HepG2 (cell line): Measurements from ENCODE around the gene GRB2. TPM values are rescaled to one million over a fixed set of nuclear protein-coding genes. Genes with fewer than 3 reads are reported as not detected.

Experiments
- ELF4 ChIP-seq: sonication (generic); formaldehyde crosslinking; IDR thresholded peaks from 2 replicates; pipeline ENCODE4 v1.5.0; 2020; ENCODE audit warnings: missing genetic modification reagents, mild to moderate bottlenecking, moderate library complexity, borderline replicate concordance
- GABPA ChIP-seq, 2 experiments: IDR thresholded peaks; 2 replicates each; pipeline ENCODE4 v1.6.1; 2011 to 2016; ENCODE audit warnings: low read depth in 2 of 2, low read length in 1 of 2, missing biosample characterization in 1 of 2, missing genetic modification characterization in 1 of 2
- HDAC2 ChIP-seq: sonication (generic); formaldehyde crosslinking; IDR thresholded peaks from 2 replicates; pipeline ENCODE4 v1.4.0; 2020; ENCODE audit warnings: missing genetic modification reagents
- MEIS1 ChIP-seq: sonication (generic); formaldehyde crosslinking; IDR thresholded peaks from 2 replicates; pipeline ENCODE4 v1.9.0; 2021; ENCODE audit warnings: mild to moderate bottlenecking, missing genetic modification reagents, moderate library complexity, borderline replicate concordance
- PATZ1 ChIP-seq: sonication (generic); formaldehyde crosslinking; IDR thresholded peaks from 2 replicates; pipeline ENCODE4 v1.4.0; 2020; ENCODE audit warnings: missing genetic modification reagents
- RXRA ChIP-seq: sonication (generic); formaldehyde crosslinking; IDR thresholded peaks from 2 replicates; pipeline ENCODE4 v1.5.1; 2020; ENCODE audit warnings: missing genetic modification reagents
- SAP130 ChIP-seq: IDR thresholded peaks from 2 replicates; pipeline ENCODE4 v1.6.1; 2016; ENCODE audit warnings: low read depth
- SKI ChIP-seq: fragments of 450-650 bp; IDR thresholded peaks from one replicate; pipeline ENCODE4 v1.6.1; 2018; ENCODE audit warnings: mild to moderate bottlenecking; ENCODE audit not compliant: partially characterized antibody
- SP5 ChIP-seq: IDR thresholded peaks from 2 replicates; pipeline ENCODE4 v1.6.1; 2016; ENCODE audit warnings: low read depth, borderline replicate concordance
- ZBTB26 ChIP-seq: IDR thresholded peaks from 2 replicates; pipeline ENCODE4 v1.6.1; 2016; ENCODE audit warnings: missing compliant biosample characterization, missing genetic modification reagents, borderline replicate concordance
- ZBTB7B ChIP-seq: sonication (generic); formaldehyde crosslinking; IDR thresholded peaks from 2 replicates; pipeline ENCODE4 v1.4.0; 2020; ENCODE audit warnings: missing genetic modification reagents
- ZNF225 ChIP-seq: sonication (generic); formaldehyde crosslinking; IDR thresholded peaks from 2 replicates; pipeline ENCODE4 v1.4.0; 2020; ENCODE audit warnings: mild to moderate bottlenecking, missing genetic modification reagents
- ZNF546 ChIP-seq: sonication (generic); formaldehyde crosslinking; conservative IDR thresholded peaks from 2 replicates; pipeline ENCODE4 v1.8.1; 2023; ENCODE audit warnings: mild to moderate bottlenecking, missing genetic modification reagents
- ZNF549 ChIP-seq: sonication (generic); formaldehyde crosslinking; IDR thresholded peaks from 2 replicates; pipeline ENCODE4 v1.5.0; 2020; ENCODE audit warnings: missing genetic modification reagents
- ZNF691 ChIP-seq: sonication (generic); formaldehyde crosslinking; IDR thresholded peaks from 2 replicates; pipeline ENCODE4 v1.4.0; 2020; ENCODE audit warnings: missing genetic modification reagents, low read depth, mild to moderate bottlenecking, borderline replicate concordance
- ZNF788 ChIP-seq: sonication (generic); formaldehyde crosslinking; IDR thresholded peaks from 2 replicates; pipeline ENCODE4 v1.5.0; 2020; ENCODE audit warnings: mild to moderate bottlenecking, missing genetic modification reagents, borderline replicate concordance
- polyA plus RNA-seq, 8 experiments: library from polyadenylated mRNA; depleted of rRNA in 3 of 8; stranded (reverse) in 7 of 8; unstranded in 1 of 8; fragments of >200 nt; fragmentation: Illumina TruSeq in 4 of 8; extraction: Trizol in 4 of 8; gene quantifications; 2 replicates each; pipeline versions ENCODE4 v1.2.1 to v1.2.3, GENCODE V29; 2011 to 2016; ENCODE audit warnings: low read depth in 4 of 8, missing spikeins in 1 of 8, mixed read lengths in 1 of 8; ENCODE audit not compliant: insufficient read depth in 1 of 8
- total RNA-seq, 5 experiments: library from RNA; depleted of rRNA; stranded (reverse); fragments of >200 nt; fragmentation: Illumina TruSeq; extraction: Trizol; gene quantifications; 2 replicates each; pipeline ENCODE4 v1.2.3, GENCODE V29; 2016; ENCODE audit warnings: low read depth in 1 of 5
- TF ChIP-seq, protein P1 (sequence below): sonication (generic); formaldehyde crosslinking; IDR thresholded peaks from 2 replicates; pipeline ENCODE4 v1.5.1; 2020; ENCODE audit warnings: missing genetic modification reagents, mild to moderate bottlenecking, borderline replicate concordance
- TF ChIP-seq, protein P2 (sequence below), 2 experiments: sonication (generic) in 1 of 2; formaldehyde crosslinking in 1 of 2; IDR thresholded peaks; 2 replicates each; pipeline versions ENCODE4 v1.4.0 to v1.6.1; 2018 to 2020; ENCODE audit warnings: missing genetic modification reagents in 2 of 2, borderline replicate concordance in 1 of 2, low read depth in 1 of 2, mild to moderate bottlenecking in 1 of 2, missing biosample characterization in 1 of 2
- TF ChIP-seq, protein P3 (sequence below): sonication (generic); formaldehyde crosslinking; conservative IDR thresholded peaks from 2 replicates; pipeline ENCODE4 v1.4.0; 2020; ENCODE audit warnings: missing genetic modification reagents

The GRB2 gene
- total and polyA plus RNA-seq, 2 of the 13 experiments (the other 11 are each of a cell fraction or from before 2014, with no cell fraction given) = 84.6 to 92.3 TPM

GRCh38 chr17:75271233-75271954 lies 134.1 kb downstream of the GRB2 start (continued):
- TF ChIP-seq ZNF691 = no peak; the same call in 1 of the 2 replicates
- TF ChIP-seq ZNF546 = peak; percentile 96
- TF ChIP-seq ZNF549 = no peak
- TF ChIP-seq ZBTB7B (CRISPR knock-in tag) = peak; percentile 57; the same call in 1 of the 2 replicates
- TF ChIP-seq, protein P1, sequence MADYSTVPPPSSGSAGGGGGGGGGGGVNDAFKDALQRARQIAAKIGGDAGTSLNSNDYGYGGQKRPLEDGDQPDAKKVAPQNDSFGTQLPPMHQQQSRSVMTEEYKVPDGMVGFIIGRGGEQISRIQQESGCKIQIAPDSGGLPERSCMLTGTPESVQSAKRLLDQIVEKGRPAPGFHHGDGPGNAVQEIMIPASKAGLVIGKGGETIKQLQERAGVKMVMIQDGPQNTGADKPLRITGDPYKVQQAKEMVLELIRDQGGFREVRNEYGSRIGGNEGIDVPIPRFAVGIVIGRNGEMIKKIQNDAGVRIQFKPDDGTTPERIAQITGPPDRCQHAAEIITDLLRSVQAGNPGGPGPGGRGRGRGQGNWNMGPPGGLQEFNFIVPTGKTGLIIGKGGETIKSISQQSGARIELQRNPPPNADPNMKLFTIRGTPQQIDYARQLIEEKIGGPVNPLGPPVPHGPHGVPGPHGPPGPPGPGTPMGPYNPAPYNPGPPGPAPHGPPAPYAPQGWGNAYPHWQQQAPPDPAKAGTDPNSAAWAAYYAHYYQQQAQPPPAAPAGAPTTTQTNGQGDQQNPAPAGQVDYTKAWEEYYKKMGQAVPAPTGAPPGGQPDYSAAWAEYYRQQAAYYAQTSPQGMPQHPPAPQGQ (CRISPR knock-in tag) = 0 out of 2 replicates have a peak, but pooled peaks have one; percentile 69
- TF ChIP-seq ZBTB26 (CRISPR knock-in tag) = no peak
- TF ChIP-seq, protein P2, sequence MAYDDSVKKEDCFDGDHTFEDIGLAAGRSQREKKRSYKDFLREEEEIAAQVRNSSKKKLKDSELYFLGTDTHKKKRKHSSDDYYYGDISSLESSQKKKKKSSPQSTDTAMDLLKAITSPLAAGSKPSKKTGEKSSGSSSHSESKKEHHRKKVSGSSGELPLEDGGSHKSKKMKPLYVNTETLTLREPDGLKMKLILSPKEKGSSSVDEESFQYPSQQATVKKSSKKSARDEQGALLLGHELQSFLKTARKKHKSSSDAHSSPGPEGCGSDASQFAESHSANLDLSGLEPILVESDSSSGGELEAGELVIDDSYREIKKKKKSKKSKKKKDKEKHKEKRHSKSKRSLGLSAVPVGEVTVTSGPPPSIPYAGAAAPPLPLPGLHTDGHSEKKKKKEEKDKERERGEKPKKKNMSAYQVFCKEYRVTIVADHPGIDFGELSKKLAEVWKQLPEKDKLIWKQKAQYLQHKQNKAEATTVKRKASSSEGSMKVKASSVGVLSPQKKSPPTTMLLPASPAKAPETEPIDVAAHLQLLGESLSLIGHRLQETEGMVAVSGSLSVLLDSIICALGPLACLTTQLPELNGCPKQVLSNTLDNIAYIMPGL (CRISPR knock-in tag; IDR thresholded peaks at IDR 0.05; ENCODE audit: borderline replicate concordance in 1 of 2, low read depth in 1 of 2) = peak in 1 of 2 experiments; percentile 80
- TF ChIP-seq SAP130 = peak; percentile 87
- no peak for TF ChIP-seq ELF4 (CRISPR knock-in tag)
- TF ChIP-seq PATZ1 = no peak
- TF ChIP-seq, protein P3, sequence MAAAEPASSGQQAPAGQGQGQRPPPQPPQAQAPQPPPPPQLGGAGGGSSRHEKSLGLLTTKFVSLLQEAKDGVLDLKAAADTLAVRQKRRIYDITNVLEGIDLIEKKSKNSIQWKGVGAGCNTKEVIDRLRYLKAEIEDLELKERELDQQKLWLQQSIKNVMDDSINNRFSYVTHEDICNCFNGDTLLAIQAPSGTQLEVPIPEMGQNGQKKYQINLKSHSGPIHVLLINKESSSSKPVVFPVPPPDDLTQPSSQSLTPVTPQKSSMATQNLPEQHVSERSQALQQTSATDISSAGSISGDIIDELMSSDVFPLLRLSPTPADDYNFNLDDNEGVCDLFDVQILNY (CRISPR knock-in tag) = no peak
- TF ChIP-seq ZNF788 (CRISPR knock-in tag) = peak; percentile 77; the same call in 1 of the 2 replicates
- TF ChIP-seq GABPA (IDR thresholded peaks at IDR 0.05; ENCODE audit: low read depth, low read length) = peak; percentile 72
- TF ChIP-seq GABPA (CRISPR knock-in tag; IDR thresholded peaks at IDR 0.05; ENCODE audit: low read depth) = no peak
- TF ChIP-seq ZNF225 (CRISPR knock-in tag) = no peak; the same call in none of the 2 replicates
- 0 out of 2 replicates have a peak, but pooled peaks have one; percentile 12 for TF ChIP-seq HDAC2
- no peak for TF ChIP-seq SP5 (CRISPR knock-in tag)
- peak; percentile 59; the same call in 1 of the 2 replicates for TF ChIP-seq RXRA (CRISPR knock-in tag)
- no peak for TF ChIP-seq MEIS1 (CRISPR knock-in tag)
- TF ChIP-seq SKI = peak; percentile 80
